CD4-positive, alpha-beta T cell treated with Interleukin-4 for 4 hours (primary cell): ENCODE measurements around the gene RARB.

Experiments
- DNase-seq: peaks from one replicate; pipeline ENCODE4 v3.0.0-alpha.2; 2020

Gene RARB

DNA sequence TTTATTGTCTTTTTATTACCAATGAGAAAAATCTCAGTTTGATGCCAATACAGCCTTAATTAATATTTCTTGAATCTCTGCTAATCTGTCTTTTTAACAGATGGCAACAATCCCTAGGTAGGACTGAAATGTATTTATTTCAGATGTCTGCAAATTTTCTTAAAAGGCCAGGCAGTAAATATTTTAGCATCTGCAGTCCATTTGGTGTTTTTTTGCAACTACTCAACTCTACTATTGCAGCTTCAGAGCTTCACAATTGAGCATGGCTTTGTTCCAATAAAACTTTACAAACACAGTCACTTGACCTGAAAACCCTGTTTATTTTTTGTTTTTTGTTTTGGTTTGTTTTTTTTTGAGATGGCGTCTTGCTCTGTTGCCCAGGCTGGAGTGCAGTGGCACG, 82.7 kb downstream of the RARB start:
- DNase-seq: no peak

DNA sequence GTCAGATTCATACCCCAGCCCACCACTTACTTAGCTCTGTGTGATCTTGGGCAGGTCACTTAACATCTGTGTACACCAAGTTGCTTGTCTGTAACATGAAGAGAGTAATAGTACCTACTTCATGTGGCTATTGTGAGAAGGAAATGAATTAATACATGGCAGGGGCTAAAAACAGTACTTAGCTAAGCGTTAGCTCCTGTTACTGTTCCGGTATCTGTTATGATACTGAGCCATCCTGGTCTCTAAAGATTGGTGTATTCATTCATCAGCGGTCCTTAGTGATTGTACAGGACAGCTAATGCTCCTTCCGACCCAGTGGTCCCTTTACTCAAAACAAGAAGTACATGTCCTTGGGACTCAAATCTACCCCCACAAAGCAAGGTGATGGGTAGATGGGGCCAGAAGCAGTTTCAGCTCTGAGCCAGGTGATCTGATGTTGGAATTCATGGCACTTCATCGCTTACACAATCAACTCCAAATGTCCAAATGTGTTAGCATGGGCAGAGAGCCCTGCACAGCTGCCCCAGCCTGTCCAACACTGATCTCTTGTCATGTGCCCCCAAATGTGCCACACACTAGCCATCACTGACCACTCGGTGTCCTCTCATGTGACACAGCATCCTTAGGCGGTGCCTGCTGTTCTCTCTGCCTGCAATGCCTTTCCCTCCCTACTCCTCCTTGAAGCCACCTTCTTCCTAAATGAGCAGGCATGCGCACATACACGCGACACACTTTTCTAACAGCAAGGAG, 84.1 kb downstream of the RARB start:
- no peak for DNase-seq

DNA sequence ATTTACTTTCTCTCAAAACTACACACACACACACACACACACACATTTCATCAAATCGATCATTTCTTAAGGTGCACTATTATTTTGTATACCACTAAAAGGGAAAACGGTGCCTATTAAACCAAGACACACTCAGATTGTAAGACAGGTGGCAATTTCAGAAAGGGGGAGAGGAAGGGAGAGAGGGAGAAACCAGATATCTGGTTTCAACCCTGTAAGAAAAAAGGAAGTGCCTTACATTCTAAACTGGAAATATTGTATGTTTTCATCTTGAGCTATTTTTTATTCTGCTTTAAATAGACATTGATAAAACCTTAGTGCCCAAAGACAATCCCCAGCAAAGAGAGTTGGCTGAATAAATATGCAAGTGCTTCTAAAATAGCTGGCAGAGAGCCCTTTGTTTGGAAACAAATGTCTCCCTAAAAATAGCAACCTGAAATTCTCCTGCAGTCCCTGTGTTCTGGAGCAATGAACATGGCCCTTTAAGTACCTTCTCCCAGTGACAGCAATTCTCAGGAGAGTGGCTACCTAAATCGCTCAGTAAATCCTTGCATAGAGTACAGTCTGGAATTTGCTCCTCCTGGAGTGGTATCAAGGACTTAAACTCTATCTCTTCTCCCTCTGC, 85.7 kb downstream of the RARB start:
- no peak for DNase-seq

DNA sequence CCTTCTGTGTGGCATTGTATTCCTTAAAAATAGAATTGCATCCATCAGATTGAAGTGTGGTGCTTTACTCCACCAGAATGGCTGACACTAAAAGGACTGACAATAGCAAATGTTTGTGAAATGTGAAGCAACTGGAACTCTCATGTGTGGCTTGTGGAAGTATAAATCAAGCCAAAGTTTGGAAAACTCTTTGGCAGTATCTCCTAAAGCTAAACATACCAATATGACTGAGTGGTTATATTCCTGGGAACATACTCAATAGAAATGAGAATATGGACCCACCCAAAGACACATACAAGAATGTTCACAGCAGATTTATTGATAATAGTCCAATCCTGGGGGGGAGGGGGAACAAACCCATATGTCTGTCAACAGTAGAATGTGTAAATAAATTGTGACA, 87.1 kb downstream of the RARB start:
- no peak for DNase-seq

DNA sequence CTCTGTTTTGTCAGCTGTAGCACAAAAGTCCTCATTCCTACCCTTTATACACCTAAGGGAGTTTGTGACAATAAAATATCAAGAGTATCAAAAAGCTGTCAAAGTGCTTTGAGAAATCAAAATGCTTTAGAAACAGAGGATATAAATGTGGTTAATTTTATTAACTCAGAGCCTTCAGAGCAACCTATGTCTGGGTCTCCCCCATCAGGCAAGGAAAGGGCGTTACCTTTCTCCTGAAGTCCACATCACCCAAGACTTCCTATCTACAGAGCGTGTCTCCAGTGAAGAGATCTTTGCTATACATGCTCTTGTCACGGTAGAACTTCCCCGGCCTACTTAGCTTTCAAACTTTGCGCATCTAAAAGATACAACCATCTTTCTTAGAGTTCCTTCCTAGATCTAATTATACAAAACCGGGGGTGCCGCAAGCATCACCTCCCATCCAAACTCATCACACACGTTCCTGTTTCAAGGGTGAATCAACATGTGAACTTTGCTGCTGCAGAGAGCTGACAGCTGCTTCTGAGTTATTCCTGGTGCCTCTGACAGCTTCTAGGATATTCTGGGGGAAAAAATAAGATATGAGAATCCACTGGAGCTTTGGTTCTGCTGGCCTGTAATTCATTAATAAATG, 93.0 kb downstream of the RARB start:
- no peak for DNase-seq

DNA sequence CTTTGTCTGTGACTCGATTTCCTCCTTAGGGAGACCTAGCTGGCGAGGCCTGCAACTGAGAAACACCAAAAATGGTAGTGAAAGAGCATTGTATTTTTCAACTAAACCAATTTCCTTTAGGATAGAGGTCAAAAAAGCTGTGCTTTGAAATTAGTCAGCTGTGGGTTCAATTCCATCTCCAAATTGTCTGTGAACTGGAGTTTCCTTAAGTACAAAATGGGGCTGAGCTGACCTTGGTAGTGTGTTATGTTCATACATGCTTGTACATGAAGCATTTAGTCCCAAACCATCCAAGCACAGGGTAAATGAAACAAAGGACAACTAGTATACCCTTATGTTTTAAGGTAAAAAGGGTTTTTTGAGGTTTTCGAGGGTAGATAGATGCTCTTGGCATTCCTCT, 99.3 kb downstream of the RARB start:
- no peak for DNase-seq

DNA sequence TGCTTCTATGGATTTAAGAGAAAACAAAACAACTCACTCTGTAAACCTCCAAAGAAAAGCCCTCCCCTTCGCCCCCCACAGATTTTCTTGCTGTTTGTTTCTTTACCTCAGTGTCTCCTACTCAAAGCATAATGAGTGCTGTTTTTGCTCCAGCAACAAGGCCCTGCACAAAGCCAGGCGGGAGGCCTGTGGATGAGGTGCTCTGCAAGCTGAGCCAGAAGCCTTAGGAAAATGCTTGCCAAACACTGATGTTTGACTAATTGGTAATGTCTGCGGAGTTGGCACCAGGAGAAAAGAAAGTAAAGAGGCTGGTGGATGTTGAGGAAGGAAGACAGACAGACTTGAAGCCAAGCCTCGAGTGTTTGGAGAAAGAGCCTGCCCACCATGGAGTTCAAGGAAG, 99.7 kb downstream of the RARB start:
- no peak for DNase-seq

DNA sequence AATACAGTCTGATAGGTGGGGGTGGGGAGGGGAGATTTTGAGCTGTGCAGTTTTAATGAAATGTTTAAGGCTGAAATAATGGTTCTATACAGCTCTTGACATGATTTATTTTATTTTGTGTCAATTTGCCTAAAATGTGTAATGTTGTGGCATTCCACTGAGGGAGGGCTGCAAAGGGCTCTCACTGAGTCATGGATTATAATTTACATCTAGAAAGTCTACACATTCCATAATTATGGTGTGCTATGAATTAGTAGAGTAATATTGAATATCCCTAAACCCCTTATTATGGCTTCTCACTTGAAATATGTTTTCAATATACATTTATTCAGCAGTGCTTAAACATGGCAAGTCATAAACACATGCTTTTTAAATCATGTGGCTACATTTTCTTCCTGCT, 103.9 kb downstream of the RARB start:
- no peak for DNase-seq

DNA sequence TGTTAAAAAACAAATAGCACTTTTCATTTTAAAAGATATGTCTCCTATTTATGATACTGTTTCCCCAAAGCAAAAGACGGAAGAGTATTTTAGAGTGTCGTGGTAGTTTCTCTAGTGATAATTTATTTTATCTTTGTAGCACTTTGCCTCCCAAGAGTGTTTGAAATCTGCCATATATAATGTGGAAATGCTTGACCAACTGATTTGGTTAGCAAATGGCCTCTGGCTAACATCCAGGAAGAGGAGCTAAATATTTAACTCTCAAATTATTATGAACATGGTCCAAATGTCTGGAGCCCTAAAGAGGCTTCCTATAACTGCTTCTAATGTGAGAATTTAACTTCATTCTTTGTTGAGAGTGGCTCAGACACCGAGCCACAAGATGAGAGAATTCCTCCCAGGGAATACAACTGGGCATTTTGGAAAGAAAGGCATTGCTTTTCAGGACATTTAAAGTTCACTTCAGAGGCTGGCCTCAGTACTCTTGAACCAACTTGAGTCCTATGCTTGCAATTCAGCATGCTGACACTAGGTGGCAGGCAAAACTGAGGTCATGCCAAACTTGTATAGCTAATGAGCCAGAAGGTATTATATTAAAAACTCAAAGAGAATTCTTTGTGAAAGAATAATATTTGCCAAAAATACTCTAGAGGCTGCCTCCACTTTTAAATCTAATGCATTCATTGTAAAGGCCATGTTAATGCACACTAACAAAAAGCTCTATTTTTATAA, 104.5 kb downstream of the RARB start:
- peak; percentile 0 for DNase-seq

DNA sequence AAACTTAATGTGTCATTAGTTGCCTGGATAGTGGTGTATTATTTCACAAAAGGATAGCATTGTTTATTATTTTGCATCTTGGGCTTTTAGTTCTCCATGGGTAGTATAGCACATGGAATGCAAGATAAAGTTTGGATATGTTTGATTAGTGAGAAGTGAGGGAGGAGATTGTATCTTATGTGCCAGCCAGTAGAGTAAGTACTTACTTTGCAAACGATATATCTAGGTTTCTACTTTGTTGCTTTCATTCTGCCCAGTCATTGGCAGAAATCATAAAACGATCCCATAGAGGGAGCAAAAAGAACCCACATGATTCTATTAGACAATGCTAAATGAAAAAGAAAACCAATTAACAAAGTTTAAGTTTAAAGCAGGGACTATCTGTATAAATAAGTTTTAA, 105.3 kb downstream of the RARB start:
- DNase-seq: no peak

DNA sequence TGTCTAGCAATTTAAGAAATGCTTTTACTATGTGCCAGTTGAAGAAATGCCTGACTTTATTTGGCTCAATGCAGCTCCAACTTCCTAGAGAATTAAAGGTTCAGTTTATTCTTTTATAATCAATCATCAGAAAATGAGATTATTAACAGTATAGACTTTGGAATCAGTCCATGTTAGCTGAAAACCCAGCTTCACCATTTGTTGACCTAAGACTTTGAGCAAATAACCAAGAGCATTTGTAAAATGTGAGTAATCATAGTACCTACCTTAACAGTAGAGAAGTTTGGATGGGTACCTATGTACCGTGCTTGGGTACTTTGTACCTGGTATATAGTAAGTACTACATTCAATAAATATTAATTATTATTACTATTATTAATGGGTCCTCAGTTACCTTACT, 105.9 kb downstream of the RARB start:
- DNase-seq: no peak

DNA sequence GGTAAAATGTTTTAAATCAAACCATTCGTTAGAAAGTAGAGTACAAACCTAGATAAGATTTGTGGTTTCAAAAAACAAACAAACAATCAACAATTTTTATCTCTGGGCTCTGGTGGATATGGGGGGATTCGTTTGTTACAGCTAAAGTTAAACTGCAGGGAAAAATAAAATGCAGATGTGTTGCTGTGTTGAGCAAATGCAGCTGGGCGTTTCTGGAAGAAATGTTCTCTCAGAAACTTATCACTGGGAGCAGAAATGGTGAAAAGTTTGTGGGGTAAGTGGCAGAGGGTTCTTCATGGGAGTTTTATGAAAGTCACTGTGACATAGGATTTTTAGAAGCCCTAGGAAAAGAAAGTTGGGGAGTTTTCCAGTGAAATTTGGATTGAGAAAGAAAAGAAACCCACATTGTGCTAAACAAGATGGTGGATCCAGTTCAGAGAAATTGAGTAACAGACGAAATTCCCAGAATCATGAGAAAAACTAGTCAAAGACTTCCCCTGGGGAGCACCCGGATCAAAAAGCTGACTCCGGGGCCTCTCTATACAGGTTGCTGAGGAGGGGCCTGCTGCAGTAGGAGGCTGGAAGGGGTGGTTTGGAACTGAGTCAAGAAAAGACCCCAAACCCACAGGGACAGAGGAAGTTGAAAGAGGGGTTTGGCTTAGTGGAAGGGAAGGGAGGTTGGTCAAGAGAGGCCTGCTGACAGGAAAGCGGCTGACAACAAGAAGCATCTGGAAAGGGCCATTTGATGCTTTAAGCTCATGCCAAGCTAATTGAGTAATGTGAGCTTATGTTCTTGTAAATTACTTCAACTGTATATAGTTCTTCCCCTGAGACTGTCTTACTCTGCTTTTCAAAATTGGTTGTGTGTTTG, 108.7 kb downstream of the RARB start:
- no peak for DNase-seq

DNA sequence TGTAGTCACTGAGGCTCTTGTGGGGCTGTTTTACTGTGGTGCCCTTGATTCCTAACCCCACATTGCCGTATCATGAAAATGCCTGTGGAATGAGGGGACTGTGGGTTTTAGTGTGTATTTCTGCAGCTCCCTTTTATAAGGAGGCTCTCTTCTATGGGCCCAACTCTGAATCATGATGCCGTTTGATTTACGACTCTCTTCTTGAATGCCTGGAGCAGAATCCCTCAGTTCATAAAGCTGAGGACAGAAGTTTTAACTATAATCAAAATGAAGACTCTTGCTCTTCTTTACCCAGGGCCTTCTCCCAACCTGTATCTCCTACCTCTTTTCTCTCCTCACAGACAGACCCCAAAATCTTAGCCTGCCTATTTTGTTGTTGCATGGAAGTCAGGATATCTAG, 109.5 kb downstream of the RARB start:
- DNase-seq: no peak

DNA sequence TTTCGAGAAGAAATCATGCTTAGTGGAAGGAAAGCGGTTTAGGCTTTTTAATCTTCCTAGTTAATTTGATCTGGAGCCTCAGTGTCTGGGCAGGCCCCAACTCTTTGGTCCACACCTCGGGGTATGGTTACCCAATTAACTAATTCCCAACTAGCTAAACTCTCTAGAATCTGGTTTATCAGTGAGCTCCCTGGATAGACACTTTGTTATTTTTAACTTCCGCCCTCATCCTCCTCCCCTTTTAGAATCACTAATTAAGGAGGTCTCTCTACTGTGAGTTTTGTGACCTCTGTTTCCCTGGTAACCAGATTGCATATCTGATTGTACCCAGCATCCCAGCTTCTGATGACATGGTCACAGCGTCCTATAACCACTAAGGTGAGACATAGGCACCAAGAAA, 112.2 kb downstream of the RARB start:
- no peak for DNase-seq

DNA sequence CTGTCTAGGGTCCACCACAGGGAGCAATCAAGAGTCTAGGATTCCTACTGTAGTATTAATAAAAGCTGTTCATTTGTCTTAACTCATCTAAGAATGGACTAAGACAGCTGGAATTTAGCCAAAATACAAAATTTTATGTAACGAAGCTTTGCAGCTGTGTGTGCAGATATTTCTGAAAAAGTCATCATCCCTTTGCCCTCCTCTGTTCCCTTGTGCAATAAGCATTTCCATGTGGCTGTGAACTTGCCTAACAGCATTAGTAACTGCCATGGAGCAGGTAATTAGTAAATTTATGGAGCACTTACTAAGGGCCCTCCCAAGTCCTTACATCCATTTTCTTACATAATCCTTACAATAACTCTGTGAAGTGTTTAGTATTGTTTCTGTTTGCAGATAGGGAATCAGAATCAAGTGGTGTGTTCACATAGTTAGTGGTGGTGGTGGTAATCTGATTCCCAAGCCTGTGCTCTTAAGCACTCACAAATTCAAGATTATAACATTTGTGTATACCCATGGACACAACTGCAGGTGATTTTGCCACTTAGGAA, 114.5 kb downstream of the RARB start:
- DNase-seq: no peak

DNA sequence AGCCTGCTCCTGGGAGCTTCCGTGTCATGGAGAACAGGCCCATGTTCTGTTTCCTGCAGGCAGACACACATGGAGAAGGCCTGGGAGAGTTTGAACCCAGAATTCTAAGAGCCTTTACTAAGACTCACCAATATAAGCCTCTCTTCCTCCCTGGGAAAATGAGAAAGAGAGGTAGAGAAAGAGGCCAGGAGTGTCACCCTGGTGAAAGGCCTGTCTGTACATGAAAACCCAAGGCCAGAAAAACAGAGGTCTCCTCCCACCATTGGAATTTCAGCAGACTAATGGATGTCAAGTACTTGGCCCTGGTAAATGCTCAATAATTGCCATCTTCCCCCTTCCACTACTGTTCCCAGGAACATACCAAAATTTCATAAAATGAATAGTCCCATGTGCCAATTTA, 119.0 kb downstream of the RARB start:
- DNase-seq: no peak

DNA sequence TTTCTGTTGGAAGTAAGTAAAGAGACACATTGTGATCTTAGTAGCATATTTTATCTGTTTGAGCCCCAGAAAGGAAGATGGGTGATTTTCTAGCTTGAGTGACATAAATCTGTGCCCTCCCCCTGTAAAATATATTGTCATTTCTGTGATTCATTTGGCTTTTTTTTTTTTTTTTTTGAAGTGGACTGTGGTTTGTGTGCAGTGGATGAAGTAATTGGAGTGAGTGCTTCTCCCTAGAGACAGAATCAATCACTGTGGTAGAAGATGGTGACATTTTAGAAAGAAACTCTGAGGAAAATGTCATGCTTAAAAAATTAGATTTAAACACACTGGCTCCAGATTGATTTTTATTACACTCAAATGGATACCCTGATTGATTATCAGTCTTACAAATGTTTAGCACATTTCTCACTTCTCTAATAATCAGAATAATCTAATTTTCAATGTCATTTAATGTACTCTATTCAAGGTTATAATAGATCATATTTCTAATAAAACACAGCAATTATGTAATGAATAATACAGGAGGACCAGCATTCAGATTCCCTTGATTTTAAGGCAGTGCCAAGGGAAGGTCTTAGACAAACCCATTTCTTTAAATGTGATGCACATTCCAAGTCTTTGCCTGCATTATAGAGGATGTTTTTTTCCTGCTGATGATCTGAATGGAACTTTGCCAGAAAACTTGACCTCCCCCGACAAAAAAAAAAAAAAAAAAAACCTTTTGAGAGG, 120.0 kb downstream of the RARB start:
- DNase-seq: no peak

DNA sequence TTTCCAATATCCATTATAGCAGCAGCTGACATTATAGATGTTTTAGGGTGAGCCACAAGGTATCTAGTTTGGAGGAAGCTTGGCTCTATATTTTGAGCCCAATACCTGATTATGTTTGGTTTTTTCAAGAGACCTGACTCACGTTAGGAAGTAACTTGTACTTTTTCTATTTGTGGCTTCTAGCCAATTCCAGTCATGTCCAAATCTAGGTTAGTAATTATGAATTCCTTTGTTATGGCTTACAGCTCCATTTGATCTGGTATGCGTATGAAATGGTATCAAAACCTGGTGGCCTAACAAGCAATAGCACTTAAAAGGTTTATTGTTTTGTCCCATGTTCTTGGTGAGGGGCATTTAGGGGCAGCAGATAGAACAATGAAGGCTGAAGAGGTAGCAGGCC, 120.8 kb downstream of the RARB start:
- DNase-seq: no peak

DNA sequence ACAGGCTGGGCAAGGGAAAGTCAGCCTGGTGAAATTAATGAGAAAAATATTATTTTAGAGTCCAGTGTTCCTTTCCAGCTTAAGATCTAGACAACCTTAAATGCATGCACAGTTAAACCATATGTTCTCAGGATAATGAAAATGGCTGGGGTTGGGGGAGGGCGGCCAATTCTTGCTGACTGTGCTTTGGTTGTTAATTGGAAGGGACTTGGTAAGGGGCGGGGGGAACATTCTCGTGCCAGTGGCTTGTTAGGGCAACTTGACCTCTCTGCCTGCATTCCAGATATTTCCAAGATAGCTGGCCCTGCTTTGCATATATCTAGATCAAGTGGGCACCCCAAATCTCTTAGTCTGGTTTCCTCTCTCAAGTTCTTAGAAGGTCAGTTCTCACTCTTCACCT, 124.2 kb downstream of the RARB start:
- DNase-seq: no peak

DNA sequence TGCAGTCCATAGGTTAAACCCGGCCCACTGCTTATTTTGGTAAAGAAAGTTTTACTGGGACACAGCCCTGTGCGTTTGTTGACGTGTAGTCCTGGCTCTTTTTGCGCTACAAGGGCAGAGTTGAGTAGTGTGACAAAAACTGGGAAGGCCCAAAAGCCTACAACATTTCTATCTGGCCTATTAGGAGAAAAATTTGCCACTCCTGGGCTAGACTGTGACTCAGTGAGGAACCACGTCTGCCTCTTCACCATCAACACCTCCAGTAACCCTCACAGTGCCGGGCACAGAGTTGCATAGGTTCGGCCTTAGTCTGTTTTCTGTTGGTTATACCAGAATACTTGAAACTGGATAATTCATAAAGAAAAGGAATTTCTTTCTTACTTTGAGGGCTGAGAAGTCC, 126.3 kb downstream of the RARB start:
- no peak for DNase-seq

DNA sequence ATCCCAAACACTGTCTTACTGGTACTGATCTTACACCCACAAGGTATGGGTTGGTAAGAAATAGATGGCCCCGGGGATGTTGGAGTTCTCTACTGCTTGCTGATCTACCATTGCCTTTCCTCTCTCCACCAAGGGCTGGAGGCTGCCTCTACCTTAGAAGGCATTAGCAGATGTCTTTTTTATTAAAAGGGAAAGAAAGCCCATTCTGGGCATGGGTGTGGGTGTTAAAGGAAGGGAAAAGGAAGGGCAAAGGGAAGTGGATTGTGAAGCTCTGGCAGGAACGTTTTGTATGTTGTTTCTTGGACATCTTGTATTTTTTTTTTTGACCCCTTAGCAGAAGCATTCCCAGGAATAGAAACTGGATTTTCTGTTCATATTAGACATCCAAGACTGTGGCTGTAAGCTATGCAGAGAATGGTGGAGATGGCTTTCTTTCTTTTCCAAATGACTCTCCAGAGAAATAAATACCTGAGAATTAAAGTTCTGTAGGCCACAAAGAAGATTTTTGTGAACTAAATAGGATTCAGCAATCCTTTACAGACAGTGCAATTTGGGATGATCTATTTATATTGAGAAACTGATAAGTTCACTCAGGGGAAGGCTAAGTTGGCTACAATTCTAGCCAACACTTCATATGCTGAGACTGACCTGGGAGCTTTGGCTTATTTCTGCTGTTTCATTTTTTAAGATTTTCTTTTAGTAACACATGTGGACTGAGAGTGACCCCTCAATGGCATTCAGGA, 127.8 kb downstream of the RARB start:
- no peak for DNase-seq
